HEK293T (cell line): ENCODE data around the gene KRT34.
"Not testable (repeated sequence)": the region's sequence is repeated elsewhere in the genome, so short reads cannot be mapped to it uniquely, and the experiment has no call there.

Source experiments
- ARNT ChIP-seq: fragments of 450-650 bp; IDR thresholded peaks from 2 replicates; pipeline ENCODE4 v1.6.1; 2017; ENCODE audit warnings: mild to moderate bottlenecking
- BHLHE40 ChIP-seq: fragments of 450-650 bp; IDR thresholded peaks from 2 replicates; pipeline ENCODE4 v1.6.1; 2016; ENCODE audit warnings: mild to moderate bottlenecking, moderate library complexity, borderline replicate concordance
- ELF4 ChIP-seq: fragments of 450-650 bp; IDR thresholded peaks from 2 replicates; pipeline ENCODE4 v1.6.1; 2017; ENCODE audit warnings: antibody characterized with exemption
- FOXA1 ChIP-seq: fragments of 450-650 bp; IDR thresholded peaks from 2 replicates; pipeline ENCODE4 v1.6.1; 2016; ENCODE audit warnings: mild to moderate bottlenecking
- FOXK2 ChIP-seq: fragments of 450-650 bp; IDR thresholded peaks from 2 replicates; pipeline ENCODE4 v1.6.1; 2016; ENCODE audit warnings: mild to moderate bottlenecking
- FOXM1 ChIP-seq: fragments of 450-650 bp; IDR thresholded peaks from 2 replicates; pipeline ENCODE4 v1.6.1; 2017; ENCODE audit warnings: mild to moderate bottlenecking, borderline replicate concordance
- HDGF ChIP-seq: fragments of 450-650 bp; IDR thresholded peaks from 2 replicates; pipeline ENCODE4 v1.6.1; 2017; ENCODE audit warnings: antibody characterized with exemption, borderline replicate concordance
- LEF1 ChIP-seq: fragments of 450-650 bp; IDR thresholded peaks from 2 replicates; pipeline ENCODE4 v1.6.1; 2017; ENCODE audit warnings: mild to moderate bottlenecking, borderline replicate concordance
- NFRKB ChIP-seq: fragments of 450-650 bp; IDR thresholded peaks from 2 replicates; pipeline ENCODE4 v1.6.1; 2016; ENCODE audit warnings: mild to moderate bottlenecking, moderate library complexity
- SP1 ChIP-seq: fragments of 450-650 bp; IDR thresholded peaks from 2 replicates; pipeline ENCODE4 v1.6.1; 2017
- SUZ12 ChIP-seq: fragments of 450-650 bp; IDR thresholded peaks from 2 replicates; pipeline ENCODE4 v1.6.1; 2016; ENCODE audit warnings: mild to moderate bottlenecking
- TARDBP ChIP-seq: fragments of 450-650 bp; IDR thresholded peaks from 2 replicates; pipeline ENCODE4 v1.6.1; 2016
- ZNF384 ChIP-seq: fragments of 450-650 bp; IDR thresholded peaks from 2 replicates; pipeline ENCODE4 v1.6.1; 2016

GRCh38 chr17:41380091-41380490, 2.0 kb downstream of the KRT34 start:
- not testable (repeated sequence) for TF ChIP-seq BHLHE40, NFRKB, FOXA1, HDGF, LEF1, TARDBP, ARNT, ZNF384, SP1, SUZ12, ELF4, FOXK2, FOXM1
